Midbrain (tissue), 1 donor: ENCODE measurements around the gene PKP3.
"Not testable (repeated sequence)": the region's sequence is repeated elsewhere in the genome, so short reads cannot be mapped to it uniquely, and the experiment has no call there.

Experiments
- DNase-seq: peaks from one replicate; lab custom pipeline; 2025; lab: John Stamatoyannopoulos, UW

Gene PKP3

DNA sequence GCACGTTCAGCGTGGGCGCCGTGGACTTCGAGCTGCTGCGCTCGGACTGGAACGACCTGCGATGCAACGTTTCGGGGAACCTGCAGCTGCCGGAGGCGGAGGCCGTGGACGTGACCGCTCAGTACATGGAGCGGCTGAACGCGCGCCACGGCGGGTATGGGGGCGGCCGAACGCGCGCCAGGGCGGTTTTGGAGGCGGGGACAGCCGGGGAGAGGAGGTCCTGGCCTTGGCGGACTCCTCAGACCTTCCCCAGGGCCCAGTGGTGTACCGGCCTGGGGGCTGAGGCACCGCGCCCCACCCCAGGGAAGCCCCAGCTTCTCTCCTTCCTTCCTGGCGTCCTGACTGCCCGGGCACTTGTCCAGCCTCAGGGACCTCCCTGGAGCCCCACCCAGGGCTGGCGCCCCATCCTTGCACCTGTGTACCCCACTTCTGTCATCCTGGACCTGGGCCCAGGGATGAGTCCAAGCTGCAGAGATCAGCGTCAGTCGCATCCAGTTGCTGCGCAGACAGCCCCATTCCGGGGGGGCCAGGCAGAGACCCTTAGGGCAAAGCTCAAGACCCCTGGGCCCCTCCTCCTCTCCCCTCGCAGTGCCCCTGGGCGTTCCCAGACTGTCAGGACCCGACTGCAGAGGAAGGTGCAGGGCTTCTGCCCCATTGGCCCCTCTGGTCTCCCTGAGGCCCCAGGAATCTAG, 16.7 kb upstream of the PKP3 start:
- DNase-seq, result no peak

DNA sequence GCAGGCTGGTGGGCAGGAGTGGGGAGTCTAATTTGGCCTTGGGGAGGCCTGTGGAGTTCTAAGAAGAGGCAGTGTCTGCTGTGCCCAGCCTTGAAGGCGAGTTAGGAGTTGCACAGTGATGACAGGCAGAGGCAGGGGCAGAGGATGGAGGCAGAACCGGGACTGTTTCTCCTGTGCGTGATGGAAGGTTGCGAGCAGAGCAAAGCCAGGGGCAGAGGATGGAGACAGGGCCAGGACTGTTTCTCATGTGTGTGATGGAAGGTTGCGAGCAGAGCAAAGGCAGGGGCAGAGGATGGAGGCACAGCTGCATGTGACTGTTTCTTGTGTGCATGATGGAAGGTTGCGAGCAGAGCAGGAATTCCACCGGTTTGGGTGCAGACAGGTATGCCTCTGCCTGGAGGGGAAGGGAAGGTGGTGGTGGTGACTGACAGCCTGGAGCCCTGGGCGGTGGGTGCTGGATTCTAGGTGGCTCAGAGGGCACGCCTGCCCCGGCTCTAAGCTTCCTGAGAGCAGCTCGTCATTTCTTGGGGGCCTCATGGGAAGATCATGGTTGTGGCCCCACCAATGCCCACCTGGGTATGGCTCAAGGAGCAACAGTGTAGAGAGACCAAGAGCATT, 16.0 kb upstream of the PKP3 start:
- DNase-seq, result no peak

DNA sequence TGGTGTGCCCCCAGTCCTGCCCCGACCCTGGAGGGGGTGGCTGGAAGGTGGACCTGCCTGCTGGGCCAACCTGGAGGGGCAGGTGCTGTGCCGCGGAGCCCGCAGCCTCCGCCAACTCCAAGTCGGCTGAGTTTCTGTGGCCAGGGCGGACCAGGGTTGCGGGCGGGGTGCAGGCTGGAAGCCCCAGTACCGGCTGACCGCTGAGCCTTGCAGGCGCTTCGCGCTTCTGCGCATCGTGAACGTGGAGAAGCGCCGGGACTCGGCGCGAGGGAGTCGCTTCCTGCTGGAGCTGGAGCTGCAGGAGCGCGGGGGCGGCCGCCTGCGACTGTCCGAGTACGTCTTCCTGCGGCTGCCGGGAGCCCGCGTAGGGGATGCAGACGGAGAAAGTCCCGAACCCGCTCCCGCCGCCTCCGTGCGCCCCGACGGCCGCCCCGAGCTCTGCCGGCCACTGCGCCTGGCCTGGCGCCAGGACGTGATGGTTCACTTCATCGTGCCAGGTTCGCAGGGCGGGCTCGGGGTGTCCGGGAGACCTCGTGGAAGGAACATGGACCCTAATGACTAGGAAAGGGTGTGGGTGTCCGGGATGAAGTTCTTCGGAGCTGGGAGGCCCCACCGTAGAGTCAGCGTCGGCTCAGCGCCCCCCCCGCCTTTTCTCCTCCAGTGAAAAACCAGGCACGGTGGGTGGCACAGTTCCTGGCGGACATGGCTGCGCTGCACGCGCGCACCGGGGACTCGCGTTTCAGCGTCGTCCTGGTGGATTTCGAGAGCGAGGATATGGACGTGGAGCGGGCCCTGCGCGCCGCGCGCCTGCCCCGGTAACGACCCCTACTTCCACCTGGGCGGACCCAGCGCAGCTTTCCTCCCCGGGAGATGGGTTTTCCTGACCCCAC, 14.6 kb upstream of the PKP3 start:
- DNase-seq, result no peak

DNA sequence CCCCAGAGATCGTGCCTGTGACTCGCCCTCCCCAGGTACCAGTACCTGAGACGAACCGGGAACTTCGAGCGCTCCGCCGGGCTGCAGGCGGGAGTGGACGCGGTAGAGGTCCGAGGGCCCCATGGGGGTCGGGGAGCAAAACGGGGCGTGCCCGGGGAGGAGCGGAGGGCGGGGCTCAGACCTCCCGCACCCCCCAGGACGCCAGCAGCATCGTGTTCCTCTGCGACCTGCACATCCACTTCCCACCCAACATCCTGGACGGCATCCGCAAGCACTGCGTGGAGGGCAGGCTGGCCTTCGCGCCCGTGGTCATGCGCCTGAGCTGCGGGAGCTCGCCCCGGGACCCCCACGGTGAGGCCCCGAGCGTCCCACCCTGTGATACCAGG, 13.9 kb upstream of the PKP3 start:
- DNase-seq, result no peak

DNA sequence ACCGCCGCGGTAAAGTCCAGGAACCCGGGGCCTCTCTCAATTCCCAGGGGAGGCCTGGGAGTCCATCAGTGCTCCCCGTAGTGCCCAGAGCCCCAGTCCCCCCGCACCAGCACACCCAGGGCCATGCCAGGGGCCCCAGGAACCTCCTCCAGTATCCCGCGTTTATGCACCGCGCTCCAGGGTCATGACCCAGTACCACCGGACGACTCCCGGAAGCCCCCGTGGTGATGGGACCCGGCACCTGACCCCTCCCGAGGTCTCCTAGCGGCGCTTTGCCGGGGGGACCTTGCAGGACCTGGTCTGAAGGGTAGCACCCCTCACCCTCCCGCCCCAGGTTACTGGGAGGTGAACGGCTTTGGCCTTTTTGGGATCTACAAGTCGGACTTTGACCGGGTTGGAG, 13.5 kb upstream of the PKP3 start:
- DNase-seq, result no peak

DNA sequence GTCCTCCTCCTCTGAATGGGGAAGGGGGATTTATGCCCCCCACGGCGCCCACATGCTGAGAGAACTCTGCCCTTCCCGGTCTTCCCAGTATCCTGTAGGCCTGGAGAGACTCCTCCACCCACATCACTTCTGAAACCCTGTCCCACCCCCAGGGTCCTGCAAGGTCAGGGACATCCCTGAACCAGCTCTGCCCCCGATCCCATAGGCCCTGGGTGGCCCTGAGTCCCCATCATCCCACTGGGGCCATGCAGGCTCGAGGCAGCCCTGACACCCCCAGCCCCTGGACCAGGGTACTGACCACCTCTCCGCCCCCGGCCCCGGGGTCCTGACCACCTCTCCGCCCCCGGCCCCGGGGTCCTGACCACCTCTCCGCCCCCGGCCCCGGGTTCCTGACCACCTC, 13.0 kb upstream of the PKP3 start:
- no peak for DNase-seq

DNA sequence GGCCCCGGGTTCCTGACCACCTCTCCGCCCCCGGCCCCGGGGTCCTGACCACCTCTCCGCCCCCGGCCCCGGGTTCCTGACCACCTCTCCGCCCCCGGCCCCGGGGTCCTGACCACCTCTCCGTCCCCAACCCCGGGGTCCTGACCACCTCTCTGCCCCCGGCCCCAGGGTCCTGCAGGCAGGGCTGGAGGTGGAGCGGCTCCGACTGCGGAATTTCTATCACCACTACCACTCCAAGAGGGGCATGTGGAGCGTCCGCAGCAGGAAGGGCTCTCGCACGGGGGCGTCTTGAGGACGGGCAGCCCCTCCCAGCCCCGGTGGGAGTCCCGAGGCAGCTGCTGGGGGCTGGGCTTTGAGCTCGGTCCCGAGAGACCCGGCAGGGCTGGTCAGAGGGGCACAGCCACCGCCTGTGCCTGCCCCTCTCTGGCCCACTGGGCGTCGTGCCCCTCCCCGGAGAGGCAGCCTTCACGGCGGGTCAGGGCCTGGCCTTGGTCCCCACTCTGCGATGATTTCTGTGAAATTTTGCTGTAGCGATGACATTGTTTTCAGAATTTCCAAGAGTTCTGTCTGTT, 12.4 kb upstream of the PKP3 start:
- no peak for DNase-seq

DNA sequence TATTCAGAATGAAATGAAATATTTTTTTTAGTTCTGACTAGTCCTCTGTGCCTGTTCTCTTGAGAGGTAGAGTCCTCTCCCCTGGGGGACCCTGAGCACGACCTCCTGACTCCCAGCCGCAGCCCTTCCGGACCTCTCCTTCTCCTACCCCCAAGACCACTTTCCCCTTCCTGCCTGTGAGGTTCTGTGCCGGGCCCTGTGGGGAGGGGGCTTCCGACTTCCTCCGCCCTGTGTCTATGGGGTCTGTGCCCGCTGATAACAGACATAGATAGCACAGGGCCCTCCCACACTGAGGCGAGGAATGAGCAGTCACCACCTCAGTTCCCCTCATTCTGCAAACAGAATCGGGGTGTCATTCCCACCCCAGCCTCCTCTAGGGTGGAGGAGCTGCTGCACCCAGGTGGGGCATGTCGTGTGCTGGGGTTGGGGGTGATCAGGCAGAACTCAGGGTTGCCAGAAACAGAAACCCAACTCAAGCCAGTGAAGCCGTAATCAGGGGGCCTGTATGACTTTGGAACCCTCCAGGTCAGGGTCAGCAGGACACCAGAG, 11.9 kb upstream of the PKP3 start:
- no peak for DNase-seq

DNA sequence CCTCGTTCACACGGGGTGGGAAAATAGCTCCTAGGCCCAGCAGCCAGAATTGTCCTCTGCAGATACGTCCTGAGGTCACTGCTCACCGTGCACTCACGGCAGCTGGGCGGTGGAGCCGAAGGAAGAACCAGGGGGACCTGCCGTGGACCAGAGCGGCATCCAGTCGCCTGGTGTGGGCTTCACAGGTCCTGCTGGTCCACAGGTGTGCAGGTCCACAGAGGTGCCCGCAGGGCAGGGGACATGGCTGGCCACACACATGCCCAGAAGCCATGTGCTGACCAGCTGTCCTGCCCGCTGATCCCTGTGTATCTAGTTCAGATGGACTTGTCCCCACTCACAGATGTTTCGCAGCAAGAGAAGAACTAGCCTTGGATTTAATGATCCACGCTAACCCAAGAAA, 10.6 kb upstream of the PKP3 start:
- DNase-seq, result no peak

DNA sequence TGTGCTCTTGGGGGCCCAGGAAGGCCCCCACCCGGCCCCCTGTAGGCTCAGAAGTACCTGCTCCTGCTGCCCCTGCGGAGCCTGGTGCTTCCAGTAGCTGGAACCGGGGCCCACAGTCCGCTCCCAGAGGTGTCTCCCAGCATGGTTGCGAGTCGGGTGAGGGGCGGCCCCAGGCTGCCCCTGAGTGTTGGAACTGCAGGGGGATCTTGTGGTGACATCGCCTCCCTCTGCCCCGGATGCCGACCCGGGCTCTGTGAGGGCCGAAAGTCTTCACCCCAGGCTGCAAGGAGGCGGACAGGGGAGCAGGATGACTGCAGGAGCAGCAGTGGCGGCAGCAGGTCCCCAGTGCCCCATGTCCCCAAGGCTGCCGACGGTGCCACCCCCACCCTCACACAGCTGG, 9.5 kb upstream of the PKP3 start:
- DNase-seq, result no peak

DNA sequence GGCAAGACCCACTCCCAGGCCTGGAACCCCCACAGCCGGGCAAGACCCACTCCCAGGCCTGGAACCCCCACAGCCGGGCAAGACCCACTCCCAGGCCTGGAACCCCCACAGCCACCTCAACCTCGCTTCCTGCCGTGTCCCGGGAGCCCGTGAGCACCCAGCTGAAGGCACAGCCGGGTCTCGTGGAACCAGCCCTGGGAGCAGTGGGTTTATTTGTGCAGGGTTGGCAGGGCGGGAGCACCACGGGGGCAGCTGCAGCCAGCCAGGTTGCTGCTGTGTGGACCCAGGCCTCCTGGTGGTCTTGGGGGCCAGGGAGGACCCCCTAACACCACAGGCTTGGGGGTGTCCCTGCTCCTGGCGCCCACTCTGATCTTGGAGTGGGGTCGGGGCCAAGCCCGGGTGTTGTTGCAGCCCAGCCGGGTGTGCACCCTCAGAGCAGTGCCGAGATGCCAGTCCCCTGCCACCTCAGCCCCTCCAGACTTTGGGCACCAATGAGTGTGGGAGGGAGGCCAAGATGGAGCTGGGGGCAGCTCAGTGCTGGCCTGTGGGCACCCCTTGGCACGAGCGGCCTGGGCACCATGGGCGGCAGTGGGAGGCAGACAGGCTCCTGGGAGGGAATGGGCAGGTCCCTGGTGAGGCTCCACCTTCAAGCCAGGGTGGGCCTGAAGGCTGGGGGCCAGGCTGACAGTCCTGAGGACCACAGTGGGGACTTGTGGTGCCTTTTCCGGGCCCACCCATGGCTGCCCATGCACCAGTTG, 8.2 kb upstream of the PKP3 start:
- no peak for DNase-seq

DNA sequence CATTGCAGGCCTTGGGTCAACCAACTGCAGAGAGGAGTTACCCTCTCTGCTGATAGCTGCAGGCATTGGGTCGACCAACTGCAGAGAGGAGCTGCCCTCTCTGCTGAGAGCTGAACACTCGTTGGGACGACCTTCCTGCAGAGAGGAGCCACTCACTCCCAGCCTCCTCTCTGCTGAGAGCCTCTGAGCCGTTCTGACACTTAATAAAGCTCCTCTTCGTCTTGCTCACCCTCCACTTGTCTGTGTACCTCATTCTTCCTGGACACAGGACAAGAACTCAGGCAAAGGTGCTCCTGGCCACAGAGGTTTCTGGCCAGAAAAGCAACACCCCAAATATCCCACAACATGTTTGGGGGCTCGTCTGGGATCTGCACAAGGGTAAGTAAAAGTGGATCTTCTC, 7.5 kb upstream of the PKP3 start:
- DNase-seq, result no peak

DNA sequence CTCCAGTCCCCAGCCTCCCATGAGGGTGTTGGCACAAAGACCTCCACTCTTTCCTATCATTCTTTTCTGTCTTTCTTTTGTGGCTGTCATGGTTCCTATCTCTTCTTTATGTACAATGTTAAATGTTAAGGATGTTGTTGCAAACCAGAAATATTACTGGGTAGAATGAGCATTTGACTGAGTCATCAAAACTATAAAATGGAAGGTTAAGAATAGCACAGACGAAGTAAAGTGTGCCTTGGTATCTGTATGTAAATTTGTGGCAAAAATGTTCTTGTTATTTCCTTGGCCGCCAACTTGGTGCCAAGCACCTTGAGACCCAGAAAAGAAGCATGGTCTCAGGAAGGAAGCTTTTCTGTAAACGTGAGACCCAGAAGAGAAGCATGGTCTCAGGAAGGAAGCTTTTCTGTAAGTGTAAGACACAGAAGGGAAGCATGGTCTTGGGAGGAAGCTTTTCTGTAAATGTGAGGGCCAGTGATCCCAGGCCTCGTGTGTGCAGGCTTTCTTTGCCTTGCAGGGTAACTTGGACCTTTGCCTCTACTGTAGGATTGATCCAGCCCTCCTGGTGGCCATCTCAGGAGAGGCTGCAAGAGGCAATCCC, 6.7 kb upstream of the PKP3 start:
- DNase-seq, result no peak

DNA sequence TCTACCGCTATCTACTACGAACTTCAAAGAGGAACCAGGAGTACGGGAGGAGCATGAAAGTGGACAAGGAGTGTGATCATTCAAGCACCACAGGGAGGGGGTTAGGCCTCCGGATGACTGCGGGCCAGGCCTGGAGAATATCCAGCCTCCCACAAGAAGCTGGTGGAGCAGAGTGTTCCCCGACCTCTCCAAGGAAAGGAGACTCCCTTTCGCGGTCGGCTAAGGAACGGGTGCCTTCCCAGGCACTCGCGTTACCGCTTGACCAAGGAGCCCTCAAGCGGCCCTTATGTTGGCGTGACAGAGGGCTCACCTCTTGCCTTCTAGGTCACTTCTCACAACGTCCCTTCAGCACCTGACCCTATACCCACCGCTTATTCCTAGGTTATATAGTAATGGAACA, 4.6 kb upstream of the PKP3 start:
- DNase-seq, result not testable (repeated sequence)

DNA sequence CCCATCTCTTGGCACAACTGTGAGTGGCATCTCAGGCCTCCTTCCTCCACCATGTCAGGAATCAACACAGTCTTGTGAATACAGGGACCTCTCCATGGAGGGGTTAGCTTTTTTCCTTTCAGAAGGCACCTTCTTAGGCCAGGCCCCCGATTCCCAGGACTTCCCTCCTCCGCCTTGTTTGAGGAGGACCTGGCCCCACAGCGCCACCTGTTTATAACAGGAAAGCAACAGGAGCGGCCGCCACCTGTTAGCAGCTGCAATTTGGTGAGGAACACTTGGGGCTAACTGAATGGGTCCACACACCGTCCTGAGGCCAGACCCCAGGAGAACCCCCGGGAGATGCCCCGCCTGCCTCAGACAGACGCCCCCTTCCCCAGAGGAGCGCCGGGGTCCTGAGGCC, 3.8 kb upstream of the PKP3 start:
- DNase-seq, result no peak

DNA sequence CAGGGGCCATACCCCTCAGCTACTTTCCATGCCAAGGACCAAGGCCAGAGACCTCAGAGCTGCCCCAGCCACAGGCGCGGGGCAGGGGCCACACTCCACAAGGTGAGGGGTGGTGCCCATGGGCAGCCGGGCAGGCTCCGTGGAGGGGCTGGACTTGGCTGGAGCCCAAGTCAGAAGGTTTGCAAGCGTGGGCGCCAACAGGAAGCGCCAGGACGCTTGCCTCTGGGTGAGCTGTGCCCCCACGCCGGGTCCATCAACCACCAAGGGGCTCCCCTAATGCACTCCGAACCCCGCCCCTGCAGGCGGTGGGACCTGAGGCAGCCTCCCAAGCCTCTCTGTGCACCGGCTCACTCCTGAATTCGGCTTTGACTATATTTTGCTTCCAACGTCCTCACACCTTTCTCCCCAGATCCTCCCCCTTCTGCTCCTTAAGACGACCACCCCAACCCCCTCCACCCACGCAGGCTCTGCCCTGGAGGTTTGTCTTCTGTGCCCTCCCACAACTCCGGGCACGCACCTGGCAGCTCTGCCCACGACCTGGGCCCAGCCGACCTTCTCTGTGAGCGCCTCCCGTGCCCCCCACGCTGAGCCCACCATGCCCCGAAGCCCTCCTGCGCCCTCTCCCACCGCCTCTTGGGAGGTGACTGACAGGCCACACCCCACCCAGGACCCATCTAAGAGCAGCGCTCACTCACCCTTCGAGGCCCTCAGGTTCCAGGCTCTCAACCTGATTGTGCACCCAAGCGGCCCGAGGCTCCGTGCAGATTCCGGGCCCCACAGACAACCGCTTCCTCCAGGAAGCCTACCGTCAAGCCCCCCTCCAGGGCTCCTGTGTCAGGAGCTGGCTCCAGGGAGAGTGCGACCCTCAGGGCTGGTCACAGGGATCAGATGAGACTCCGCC, 2.6 kb upstream of the PKP3 start:
- no peak for DNase-seq

DNA sequence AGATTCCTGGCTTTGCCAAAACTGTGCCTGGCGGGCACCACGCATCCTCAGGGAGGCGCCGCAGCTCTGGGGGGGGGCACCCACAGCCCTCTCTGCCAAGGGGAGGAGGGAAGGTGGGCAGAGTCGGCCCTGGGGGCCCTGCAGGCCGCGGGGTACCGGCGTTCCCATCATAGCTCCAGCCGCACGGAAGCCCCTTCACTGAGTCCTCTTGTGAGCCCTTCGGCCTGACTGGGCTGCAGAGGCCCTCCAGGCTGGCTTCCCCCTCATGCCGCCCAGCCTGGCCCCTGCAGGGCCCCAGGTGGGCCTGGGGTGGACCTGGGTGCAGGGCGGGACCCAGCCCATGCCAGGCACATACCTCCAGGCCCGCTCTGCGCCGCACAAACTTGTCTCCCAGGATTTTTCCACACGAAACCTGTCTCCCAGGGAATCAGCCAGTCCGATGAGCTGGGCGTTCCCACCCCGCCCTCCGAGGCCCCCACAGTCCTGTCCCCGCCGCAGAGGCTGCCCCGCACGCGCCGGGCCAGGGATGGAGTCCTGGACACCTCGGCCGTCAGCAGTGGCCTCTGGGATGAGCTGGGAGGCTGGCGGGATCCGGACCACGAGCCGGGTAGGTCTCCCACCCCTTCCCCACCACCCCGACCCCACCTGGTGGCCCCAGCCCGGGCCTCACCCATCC, 1.8 kb upstream of the PKP3 start:
- DNase-seq, result no peak

DNA sequence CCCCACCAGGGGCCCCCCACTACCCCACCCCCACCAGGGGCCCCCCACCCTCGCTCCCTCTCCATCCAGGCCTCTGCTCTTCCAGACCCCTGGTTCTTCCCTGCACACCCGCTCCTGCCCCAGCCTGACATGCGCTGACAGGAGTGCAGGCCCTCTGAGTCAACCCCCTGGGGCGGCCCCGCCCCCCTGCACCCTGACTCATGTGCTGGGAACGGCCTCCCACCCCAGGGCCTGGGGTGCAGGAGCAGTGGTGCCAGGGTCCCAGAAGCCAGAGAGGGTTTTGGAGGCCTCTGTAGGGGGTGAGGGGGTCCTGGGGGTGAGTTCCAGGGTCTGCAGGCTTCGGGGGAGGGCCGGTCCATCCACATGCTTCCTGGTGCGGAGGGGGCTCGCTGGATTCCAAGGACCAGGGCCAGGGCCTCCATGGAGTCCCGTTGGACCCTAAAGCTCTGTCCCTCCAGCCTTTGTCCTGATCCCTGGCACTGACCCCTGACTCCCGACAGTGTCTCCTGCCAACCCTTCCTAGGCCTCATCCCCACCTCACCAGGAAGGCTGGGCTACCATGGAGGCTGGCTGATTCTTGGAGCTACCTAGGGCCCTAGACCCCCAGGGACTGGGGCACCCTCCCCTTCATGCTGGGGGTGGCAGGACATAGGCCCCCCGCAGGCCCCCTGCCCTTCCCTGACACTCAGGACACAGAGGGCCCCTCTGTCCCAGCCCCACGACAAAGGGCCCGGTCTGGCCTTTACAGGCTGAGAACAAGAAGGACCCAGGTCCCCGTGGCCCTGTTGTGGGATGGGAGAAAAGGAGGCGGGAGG, 583 bp upstream of the PKP3 start:
- no peak for DNase-seq
